NCI-H2107 treated with DMSO at 0.1 percent for 48 hours (cell line): ENCODE data around the gene TBCD.
A peak's percentile ranks its signal among the peaks of the same experiment; 100 is the strongest.

Experiments used
- DNase-seq: peaks from one replicate; lab custom pipeline; 2025; ENCODE audit not compliant: unreplicated experiment; lab: John Stamatoyannopoulos, UW

TBCD gene

DNA sequence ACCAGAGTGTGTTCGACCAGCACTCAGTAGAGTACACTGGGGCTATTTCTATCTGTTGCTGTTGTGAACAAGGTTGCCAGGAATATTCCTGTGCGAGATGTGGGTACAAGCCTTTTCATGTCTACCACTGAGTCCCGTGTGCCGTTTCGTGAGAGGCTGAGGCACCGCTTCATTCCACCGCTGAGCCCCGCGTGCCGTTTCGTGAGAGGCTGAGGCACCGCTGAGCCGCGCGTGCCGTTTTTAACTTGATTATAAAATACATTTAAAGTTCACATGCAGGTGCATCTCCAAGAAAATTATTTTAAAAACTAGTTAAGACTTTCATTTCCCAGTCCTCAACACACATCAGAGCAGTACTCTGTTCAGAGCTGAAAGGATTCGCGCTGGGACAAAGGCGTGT is 166.6 kb downstream of the TBCD start:
- DNase-seq, result no peak

- DNase-seq, result no peak
Observed at GRCh38 chr17:82920150-82920549, 168.3 kb downstream of the TBCD start.

DNA sequence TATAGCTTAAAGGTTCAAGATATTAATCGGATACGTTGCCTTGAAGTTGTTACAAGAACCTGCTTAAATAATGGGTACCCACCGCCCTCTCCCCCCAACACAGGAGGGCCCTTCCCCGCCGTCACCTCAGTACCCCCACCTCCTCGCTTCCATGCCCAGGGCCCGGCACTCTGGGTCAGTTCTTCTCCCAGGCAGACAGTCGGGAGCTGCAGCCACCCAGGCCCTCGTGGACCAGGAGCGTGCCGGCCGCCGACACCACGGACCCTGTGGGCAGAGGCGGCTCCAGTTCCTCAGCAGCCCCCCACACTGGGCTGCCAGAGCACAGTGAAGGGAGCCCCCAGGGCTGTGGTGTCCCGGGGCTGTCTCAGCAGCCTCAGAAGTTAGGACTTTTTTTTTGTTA is 168.8 kb downstream of the TBCD start:
- no peak for DNase-seq

DNA sequence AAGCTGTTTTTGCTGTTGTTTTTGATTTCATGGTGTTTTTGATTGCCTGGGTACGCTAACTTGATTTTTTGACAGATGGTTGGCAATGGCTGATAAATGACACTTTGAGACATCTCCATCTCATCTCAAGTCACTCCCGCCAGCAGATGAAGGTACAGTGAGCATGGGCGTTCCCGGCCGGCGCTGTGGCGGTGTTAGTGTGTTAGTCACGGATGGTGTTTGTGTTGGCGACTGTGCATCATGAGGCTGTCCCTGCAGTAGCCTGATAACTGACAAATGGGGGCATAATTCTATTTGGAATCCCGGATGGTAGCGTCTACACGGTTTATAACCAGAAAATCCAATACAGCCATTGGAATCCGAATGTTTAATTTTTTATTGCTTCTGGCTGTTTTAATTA is 169.6 kb downstream of the TBCD start:
- no peak for DNase-seq

GRCh38 chr17:82922646-82923045 is 170.8 kb downstream of the TBCD start:
- no peak for DNase-seq

- DNase-seq, result peak; percentile 62
Observed at GRCh38 chr17:82923366-82924113, 171.7 kb downstream of the TBCD start.

GRCh38 chr17:82924214-82924613 is 172.3 kb downstream of the TBCD start:
- DNase-seq, result no peak

GRCh38 chr17:82924812-82925211 is 172.9 kb downstream of the TBCD start:
- DNase-seq, result no peak

- DNase-seq, result no peak
Observed at GRCh38 chr17:82925336-82925735, 173.5 kb downstream of the TBCD start.

- no peak for DNase-seq
Observed at GRCh38 chr17:82926081-82926480, 174.2 kb downstream of the TBCD start.

GRCh38 chr17:82926716-82927115 is 174.9 kb downstream of the TBCD start:
- DNase-seq, result no peak

DNA sequence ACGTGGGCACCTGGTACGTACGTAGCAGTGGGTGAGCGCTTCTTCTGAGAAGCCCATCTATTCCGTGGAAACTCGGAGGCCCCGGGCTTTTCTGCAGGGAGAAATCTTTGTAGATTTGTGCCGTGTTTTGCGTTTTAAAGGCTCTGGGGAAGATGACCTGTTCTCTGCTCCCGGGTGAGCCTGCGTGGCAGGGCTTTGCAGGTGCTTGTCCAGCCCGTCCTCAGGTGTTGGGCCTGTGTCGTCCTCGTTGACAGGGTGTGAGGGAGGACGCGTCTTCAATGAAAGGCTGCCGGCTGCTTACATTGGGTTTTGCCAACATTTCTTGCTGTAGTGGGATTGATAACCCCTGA is 175.4 kb downstream of the TBCD start:
- no peak for DNase-seq

DNA sequence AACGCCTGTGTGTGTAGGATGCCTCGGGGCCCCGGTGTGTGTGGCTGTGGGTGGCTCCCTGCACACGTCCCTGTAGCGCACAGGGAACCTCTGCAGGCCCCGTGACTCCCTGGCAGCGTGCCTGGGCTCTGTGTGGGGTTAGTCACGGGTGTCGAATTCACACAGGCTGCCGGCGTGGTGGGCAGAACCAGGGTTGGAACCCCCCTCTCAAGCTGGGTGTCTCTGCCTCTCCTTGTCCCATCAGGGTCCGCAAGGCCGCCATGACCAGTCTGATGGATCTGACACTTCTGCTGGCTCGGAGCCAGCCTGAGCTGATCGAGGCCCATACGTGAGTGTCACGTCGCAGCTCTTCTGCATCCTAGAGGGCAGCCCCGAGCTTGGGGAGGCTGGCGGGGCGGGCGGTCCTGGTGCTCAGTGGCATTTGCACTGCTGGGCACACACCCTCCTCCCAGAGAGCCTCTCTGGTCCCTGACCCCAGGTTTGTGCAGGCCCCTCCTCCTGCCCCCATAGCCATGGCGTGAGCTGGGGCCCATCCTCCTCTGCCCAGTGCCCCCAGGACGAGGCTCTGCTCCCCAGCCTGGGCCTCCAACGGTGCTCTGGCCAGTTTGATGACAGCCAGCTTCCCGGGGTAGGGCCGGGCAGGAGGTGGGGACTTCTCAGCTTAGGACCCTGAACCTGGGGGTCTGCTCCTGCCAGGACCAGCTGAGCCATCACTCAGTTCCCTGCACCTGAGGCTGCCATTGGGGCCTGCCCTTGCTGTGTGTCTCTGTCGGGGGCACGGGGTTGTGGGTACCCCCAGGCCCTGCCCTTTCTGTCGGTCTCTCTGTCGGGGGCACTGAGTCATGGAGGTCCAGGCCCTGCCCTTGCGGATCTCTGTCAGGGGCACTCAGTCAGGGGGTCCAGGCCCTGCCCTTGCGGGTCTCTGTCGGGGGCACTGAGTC is 176.1 kb downstream of the TBCD start:
- DNase-seq, result no peak

GRCh38 chr17:82929011-82929622 is 177.3 kb downstream of the TBCD start:
- no peak for DNase-seq

GRCh38 chr17:82929676-82930042 is 177.8 kb downstream of the TBCD start:
- DNase-seq, result no peak

DNA sequence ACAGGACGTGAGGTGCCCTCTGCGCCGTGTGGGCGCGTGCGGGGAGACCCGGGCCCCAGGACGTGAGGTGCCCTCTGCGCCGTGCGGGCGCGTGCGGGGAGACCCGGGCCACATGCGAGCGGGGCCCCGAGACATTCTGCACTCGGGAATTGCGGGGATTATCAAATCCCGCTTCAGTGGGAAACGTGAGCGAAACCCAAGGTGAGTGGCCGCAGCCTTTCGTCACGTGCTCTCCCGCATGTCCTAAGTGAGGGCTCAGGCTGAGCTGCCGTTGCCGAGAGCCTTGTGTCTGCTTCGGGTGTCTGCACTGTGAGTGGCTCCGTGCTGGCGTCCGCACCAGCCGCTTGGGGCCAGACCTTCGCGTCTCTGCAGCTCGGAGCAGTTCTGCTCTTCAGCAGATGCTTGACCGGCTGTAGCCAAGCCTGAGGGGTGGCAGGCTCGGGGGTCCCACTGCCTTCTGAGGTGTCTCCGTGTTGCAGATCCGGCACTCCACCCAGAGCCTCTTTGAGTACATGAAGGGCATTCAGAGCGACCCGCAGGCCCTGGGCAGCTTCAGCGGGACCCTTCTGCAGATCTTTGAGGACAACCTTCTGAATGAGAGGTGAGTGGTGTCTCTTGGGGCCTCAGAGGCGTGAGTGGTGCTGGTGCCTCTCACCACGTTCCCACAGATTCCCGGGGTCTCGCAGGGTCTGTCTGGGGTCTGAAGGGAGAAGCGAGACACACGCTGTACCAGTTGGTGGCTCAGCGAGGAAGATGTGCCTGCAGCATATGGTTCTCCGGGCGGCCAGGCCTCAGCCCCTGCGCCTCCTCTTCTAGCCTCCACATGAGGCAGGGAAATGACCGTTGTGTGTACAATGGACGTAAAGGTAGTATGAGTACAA is 178.4 kb downstream of the TBCD start:
- no peak for DNase-seq

GRCh38 chr17:82930924-82931698 is 179.2 kb downstream of the TBCD start:
- no peak for DNase-seq

- no peak for DNase-seq
Observed at GRCh38 chr17:82931699-82932517, 180.0 kb downstream of the TBCD start.
